Right forelimb (tissue), 1 donor: ENCODE results near the gene EPHB2.
"Not testable (repeated sequence)": the region's sequence is repeated elsewhere in the genome, so short reads cannot be mapped to it uniquely, and the experiment has no call there.

Source experiments
- DNase-seq: peaks from one replicate; pipeline ENCODE4 v3.0.0-alpha.2; 2018

EPHB2 gene

DNA sequence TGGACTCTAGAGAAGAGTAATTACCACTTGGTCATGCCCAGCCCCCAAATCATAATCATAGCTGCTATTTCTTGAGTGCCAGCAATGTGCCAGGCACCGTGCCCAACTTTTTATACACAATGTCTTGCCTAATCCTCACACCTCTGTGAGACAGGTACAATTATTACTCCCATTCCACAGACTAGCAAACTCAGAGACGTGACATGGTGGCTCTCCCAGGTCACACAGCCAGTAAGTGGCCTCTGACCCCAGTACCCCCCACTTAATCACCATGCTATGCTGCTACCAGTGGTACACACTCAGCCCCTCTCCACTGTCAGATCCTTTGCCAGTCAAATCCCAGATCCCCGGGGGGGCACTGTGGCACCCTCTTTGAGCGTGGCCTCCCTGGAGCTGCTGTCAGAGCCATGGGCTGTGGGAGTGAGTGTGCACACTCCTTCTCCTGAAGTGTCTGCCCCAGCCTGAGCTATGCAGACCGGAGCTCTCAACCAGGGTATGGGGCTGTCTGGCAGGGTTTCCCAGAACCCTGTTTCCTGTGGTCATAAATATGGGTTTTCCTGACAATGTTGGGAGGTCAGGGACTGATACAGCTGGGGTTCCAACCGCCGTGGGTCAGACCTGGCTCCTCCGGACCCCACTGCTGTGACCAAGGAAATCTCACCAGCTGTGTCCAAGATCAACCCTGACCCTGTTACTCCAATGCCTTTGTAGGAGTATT, 210.3 kb downstream of the EPHB2 start:
- DNase-seq = no peak

DNA sequence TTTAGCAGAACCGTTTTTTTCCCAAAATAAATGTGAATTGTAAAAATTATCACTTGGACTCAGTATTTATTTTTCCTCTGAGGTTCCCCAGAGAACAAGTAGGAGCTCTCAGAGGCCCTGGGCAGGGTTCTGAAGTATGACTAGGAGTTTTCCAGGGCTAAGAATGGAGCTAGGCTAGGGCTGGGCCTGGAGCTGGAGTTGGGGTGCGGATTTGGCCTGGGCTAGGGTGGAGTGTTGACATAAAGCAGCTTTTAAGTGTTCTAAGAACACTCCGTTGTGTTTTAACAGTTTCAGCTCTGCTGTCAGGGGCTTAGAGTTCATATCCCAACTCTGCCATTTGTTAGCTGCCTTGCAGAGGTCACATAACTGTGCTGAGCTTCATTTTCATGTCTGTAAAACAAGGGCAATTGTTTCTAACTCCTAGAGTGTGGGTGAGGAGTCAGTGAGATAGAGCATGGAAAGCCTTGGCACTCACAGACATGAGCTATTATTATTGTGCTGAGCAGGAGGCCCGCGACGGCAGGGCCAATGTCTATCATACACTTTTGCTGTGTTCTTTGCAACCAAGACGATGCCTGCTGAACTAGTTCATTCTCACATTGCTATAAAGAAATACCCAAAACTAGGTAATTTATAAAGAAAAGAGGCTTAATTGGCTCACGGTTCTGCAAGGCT, 210.9 kb downstream of the EPHB2 start:
- DNase-seq = no peak

DNA sequence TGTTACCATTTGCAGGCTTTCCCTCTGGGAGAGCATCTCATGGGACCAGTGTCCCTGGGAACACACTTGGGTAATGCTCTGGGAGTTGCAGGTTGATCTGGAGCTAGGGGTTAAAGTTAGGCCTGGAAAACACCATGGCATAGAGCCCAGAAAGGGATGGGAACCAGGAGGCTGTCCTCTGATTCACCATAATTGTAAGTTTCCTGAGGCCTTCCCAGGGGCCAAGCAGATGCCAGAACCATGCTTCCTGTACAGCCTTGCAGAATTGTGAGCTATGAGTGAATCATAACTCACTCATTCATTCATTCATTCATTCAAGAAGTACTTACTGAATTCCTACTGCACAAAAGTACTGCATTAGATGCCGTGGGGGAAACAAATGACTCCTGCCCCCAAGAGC, 212.0 kb downstream of the EPHB2 start:
- DNase-seq = no peak

DNA sequence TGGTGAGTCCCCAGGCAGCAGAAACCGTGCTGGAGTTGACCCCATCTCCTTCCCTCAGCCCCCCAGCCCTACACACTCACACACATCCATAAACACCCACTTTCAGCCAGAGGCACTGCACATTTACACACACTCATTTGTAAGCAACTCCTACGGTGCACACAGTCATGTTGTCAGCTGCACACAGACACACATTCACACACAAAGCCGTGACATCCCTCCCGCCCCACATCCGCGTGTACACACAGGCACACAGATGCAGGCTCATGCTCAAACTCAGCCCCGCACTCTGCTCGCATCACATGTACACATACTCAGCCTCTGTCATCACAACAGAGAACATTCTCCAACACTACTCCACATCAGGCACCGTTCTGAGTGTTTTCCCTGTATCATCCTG, 214.5 kb downstream of the EPHB2 start:
- no peak for DNase-seq

DNA sequence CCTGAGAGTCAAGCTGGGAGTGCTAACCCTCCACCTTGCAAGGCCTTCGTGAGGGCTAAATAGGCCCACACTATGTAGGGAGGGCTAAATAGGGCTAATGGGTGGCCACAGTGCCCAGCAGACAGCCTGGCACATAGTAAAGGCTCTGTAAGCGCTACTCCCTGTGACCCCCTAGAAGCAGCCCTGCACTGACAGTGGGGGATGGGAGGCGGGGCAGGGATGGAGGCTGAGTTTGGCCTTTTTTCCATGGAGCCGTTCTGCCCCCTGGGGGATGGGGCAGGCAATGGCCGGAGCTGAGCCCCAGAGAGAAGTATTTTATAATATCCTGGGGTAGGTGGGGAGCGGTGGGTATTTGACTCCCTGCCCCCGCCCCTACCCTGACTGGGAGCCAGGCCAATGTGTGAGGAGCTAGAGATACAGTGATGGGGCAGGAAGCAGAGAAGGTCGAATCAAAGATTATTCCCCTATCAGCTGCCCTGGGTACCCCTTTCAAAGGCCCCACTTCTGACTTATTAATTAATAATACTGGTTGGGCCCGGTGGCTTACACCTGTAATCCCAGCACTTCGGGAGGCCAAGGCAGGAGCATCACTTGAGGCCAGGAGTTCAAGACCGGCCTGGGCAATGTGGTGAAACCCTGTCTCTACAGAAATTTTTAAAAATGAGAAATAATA, 219.7 kb downstream of the EPHB2 start:
- DNase-seq = peak; percentile 62

DNA sequence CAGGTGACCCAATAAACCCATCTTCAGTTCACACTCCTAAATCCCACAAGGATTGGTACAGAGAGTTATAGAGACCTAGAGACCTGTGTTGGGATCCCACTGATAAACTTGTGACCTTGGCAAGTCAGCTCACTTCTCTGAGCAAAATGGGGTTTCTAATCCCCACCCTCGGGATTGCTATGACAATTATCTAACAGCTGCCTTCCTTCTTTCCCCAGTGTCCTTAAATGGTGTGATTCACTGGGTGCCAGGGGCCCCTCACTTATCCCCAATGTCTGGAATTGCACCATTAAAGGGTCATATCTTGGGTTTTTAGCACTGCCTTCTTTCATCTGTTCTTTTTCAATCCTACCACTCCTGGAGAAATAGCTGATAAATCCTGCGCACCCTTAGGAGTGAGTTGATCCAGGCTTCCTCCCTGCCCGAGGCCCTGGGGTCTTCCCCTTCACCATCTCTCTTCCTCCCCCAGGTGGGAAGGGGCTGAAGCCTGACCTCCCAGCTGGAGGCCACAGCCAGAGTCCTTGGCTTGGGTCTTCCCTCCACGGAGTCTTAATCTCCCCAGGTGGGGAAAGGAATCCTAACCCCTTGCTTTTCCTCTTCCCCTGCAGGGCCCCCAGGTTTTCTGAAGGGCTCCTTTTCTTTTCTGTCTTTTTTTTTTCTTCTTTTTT, 222.3 kb downstream of the EPHB2 start:
- no peak for DNase-seq

DNA sequence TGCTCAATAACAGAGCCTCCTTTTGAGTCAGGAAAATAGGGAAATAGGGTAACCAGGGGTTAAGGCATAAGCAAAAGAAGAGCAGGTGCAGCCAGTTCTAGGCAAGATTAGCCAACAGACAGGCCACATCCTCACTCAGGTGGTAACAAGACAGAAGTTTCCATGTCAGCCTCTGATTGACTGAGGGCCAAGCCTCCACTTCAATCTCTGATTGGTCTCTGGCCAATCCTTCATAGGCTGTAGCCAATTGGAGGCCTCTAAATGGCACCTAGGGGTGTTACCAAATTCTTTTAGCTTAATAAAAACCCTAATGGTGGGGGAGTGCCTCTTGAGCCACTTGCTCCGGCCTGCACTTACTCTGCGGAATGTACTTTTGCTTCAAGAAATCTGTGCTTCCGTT, 224.8 kb downstream of the EPHB2 start:
- DNase-seq = no peak

DNA sequence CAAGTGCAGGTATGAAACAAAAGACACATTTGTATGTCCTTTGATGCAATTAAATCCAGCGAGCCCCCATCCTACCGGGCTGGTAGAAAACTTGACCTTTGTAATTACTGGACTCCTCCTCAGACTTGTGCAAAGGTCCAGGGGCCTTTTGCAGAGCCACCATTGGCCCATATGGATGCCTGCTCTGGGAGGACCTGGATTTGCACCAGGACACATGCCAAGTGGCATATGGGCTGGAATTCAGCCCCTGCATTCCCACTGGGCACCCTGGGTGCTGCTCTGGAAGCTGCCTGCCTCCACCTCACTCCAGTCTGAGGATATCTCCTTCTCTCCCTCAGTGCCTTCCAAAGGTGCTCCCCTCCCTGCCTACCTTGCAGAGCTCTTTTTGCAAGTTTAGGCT, 226.0 kb downstream of the EPHB2 start:
- no peak for DNase-seq

DNA sequence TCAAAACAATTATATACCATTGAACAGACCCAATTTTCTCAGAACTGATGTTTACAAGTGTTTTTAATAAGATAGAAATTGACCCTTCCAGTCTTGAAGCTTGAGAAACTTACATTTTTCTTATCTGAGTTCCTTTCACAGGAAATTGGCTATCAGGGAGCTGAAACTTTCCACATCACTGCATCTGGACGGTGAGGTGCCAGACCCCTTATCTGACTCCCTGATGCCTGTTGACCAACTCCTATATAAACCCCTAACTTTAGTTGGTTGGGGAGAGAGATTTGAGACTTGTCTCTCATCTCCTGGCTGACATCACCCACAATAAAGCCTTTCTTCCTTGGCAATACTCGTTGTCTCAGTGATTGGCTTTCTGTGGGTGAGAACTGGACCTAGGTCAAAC, 230.6 kb downstream of the EPHB2 start:
- no peak for DNase-seq

DNA sequence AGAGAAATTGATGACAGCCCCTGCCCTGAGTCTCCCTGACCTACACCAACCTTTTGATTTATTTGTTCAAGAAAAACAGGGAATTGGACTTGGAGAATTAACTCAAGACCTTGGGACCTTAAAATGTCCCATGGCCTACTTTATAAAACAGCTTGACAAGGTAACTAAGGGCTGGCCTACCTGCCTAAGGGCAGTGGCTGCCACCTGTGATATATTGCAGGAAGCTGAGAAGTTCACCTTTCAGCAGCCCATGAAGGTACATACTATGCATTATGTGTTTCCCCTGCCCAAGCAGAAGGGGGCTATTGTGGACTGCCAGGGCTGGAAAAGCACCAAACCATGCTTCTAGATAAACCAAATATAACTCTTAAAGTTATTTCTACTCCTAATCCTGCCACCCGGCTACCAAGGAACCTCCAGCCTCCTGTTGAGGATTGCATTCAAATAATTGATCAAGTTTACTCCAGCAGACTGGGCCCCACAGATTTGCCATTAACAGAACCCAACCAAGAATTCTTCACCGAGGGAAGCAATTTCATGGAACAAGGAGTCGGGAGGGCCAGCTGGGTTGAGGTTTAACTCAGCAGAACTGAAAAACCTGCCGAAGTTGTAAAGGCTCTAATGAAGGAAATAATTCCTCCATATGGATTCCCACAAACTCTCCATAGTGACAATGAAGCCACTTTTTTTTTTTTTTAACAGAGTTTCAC, 233.9 kb downstream of the EPHB2 start:
- DNase-seq = no peak

DNA sequence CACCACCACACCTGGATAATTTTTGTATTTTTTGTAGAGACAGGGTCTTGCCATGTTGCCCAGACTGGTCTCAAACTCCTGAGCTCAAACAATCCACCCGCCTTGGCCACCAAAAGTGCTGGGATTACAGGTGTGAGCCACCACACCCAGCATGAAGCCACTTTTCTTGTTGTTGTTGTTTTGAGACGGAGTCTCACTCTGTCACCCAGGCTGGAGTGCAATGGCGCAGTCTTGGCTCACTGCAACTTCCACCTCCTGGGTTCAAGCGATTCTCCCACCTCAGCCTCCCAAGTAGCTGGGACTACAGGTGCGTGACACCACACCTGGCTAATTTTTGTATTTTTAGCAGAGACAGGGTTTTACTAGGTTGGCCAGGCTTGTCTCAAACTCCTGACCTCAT, 234.5 kb downstream of the EPHB2 start:
- DNase-seq = not testable (repeated sequence)

DNA sequence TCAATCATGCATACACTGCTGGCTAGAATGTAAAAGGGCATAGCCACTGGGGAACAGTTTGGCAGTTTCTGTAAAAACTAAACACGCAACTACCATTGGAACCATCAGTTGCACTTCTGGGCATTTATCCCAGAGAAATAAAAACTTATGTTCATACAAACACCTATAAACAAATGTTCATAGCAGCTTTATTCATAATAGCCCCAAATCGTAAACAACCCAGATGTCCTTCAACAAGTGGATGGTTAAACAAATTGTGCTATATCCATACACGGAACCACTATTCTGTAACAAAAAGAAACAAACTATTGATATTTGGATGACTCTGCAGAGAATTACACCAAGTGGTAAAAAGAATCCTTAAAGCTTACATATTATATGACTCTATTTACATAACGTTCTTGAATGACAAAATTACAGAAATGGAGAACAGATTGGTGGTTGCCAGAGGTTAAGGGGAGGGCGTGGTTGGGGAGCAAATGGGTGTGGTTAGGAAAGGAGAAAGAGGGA, 239.2 kb downstream of the EPHB2 start:
- DNase-seq = no peak

DNA sequence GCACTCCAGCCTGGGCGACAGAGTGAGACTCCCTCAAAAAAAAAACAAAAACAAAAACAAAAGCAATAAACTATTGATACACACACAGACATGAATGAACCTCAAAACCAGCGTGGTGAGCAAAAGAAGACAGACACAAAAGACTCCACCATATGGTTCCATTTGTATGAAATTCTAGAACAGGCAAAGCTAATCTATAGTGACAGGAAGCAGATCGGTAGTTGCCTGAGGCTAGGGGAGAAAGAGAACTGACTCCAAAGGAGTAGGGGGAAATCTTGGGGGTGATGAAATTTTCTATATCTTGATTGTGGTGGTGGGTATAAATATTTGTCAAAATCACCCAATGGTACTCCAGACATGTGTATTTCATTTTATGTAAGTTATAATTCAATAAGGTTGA, 241.2 kb downstream of the EPHB2 start:
- no peak for DNase-seq

DNA sequence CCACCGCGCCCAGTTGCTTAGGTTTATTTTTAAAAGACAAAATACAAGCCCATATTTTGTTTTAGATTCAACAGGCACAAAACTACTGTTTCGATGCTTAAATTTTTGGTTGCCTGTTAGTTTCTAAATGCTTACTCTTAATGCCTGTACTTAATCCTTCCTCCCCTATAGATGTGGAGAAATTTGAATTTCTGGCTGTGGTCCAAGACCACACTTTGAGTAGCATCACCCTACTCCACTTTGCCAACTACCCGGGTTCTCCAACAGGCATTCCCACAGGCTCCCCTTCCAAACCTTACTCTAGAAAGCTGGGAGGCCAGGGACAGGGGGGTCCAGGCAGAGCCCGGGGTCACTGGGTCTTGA, 242.0 kb downstream of the EPHB2 start:
- no peak for DNase-seq

DNA sequence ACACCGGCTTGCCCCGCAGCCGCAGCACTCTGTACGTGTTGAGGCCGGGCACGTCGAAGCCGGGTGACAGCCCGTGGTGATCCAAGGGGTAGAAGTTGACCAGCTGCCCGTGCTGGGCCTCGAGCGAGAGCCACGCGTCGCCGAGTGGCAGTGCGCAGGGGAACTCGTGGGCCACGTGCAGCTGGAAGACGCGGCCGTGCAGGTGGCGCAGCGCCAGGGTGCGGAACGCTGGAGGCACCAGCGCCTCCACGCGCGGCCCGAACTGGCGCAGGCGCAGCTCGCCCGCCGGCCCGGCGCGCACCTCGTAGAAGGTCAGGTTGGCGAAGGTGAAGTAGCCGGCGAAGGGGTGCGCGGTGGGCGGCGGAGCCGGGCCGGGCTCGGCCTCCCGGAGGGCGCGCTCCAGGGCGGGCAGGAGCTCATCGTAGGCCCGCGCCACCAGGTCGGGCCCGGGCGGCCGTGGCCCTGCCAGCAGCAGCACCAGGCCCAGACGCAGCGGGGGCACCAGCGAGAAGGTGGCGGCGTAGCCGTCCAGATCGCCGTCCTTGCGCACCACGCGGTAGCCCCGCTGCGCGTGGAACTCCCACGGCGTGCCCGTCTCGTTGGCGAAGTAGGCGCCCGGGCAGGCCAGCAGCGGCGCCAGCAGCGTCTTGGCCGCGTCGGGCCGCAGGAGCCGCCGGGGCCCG, 242.6 kb downstream of the EPHB2 start:
- DNase-seq = no peak

DNA sequence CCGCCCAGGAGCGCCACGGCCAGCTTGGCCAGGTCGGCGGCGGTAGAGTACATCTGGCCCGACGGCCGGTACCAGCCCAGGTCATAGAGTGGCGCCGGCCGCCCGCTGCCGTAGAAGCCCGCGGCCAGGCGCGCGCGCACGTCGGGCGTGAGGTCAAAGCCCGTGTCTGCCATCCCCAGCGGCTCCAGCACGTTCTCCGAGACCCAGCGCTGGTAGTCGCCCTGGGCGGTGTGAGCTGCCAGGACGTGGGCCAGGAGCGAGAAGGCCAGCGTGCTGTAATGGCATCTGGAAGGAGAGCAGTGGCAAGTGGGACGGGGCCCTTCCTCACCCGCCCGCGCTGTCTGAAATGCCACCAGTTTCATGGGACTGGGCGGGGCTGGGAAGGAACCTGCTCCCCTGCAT, 243.1 kb downstream of the EPHB2 start:
- no peak for DNase-seq

DNA sequence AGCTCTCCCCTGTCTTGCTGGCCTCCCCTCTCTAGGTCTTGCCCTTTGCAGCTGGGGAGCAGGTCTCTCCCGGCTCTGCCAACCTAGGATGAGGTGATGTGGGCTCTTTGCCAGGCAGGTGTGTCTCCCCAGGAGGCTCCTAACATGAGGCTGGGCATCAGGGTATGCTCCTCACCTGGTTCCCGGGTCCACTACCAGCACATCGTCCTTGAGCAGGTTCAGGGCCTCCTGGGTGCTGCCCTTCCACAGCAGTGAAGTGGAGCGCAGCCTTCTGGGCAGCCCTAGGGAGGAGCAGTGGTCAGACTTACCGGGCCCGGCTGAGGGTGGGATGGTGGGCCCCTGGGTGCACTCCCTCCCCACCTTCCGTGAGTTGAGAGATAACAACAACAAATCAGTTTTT, 244.5 kb downstream of the EPHB2 start:
- DNase-seq = no peak

DNA sequence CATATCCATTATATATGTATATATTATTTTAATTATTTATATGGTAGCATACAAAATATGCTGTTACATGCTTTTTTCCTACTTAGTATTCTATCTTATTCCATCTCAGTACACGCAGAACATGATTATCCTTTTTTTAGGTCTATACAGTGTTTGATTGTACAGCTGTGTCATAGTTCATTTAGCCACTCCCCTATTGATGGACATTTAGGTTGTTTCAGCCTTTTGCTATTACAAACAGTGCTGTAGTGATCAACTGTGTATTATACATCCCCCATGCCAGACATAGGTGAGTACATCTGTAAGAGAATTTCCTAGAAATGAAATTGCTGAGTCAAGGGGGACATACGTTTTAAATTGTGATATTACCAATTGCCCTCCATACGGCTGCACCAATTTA, 246.4 kb downstream of the EPHB2 start:
- DNase-seq = no peak

DNA sequence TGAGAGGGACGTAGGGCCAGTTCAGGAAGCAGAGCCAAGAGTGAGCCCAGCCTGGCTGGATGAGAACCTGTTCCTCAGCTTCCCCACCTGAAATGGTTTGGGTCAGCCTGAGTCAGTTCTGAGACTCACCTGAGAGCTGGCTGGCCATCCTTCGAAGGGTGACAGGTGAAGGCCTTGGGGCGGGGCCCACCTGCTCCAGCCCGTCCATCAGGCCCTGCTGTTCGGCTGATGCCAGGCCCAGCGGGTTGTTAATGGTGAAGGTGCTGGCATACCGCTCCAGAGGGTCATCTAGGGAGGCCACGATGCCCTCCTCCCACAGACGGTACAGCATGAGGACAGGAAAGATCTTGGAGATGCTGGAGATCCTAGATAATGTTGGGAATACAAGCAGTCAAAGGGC, 247.9 kb downstream of the EPHB2 start:
- DNase-seq = no peak

DNA sequence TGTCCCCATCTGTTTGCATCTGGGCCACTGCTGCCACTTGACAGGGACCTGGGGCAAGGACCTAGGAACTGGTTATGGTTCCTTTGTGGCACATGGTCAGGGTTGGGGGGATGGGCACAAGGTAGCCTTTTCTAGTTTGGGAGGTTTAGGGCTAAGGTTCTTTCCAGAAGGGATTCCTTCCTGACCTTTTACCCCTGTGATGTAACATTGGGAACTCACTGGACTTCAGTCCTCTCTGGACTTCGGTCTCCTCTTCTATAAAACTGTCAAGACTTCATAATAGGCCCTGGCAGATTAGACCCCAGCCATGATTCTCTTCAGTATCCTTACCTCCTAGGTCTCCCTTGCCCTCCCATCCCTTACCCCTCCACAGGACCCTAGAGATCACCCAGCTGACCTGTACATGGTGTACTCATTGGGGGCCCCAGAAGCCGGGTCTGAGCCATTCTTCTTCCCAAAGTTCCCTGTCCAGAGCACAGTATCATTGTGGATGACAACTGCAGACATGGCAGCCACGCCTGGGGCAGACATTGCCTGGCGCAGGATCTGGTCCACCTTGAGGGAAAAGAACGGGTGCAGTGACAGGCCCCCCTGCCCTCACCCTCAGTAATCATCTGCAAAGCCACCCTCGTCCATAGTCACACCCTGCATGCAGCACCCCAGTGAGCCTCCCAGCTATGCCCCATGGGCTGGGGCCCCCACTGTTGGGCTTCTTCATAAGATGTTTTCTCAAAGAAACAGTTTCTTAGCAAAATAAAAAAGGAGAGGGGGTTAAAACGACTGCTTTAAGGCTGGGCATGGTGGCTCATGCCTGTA, 249.1 kb downstream of the EPHB2 start:
- DNase-seq = no peak

DNA sequence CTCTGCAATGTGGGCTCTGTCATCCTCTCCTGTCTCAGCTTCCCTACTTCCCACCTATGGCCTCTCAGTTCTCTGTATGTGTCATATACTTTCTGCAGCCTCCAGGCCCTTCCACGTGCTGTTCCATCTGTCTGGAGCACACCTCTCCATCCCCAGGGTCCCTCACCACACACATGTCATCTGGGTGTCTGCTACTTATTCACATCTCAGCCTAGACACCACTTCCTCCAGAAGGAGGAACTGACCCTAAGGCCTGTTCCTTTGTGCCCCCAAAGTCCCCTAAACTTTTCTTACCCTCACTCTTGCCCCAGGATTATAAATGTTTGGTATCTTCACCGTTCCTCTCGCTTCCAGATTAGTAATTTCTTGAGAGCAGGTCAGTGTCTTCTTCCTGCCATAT, 251.9 kb downstream of the EPHB2 start:
- DNase-seq = no peak
